HepG2 (cell line): ENCODE data around the gene METTL6. TPM values are rescaled to one million over a fixed set of nuclear protein-coding genes. Genes with fewer than 3 reads are reported as not detected.

Experiments used
- ARNT ChIP-seq: fragments of 450-650 bp; IDR thresholded peaks from 2 replicates; pipeline ENCODE4 v1.6.1; 2017
- ATF5 ChIP-seq: sonication (generic); formaldehyde crosslinking; IDR thresholded peaks from 2 replicates; pipeline ENCODE4 v1.4.0; 2020; ENCODE audit warnings: mild to moderate bottlenecking, low read depth, missing genetic modification reagents
- BHLHE40 ChIP-seq: IDR thresholded peaks from 2 replicates; pipeline ENCODE4 v1.6.1; 2011; ENCODE audit warnings: low read length, improper control_type of control experiment
- HCFC1 ChIP-seq: fragments of 150-350 bp; IDR thresholded peaks from 2 replicates; pipeline ENCODE4 v1.6.1; 2014; ENCODE audit warnings: low read depth, low read length
- HDAC6 ChIP-seq: fragments of 200-600 bp; sonication (generic); IDR thresholded peaks from 2 replicates; pipeline ENCODE4 v1.7.0; 2017; ENCODE audit warnings: mild to moderate bottlenecking, antibody characterized with exemption, low read length, low read depth
- HOMEZ ChIP-seq: IDR thresholded peaks from 2 replicates; pipeline ENCODE4 v1.6.1; 2016; ENCODE audit warnings: low read depth
- MXD3 ChIP-seq: IDR thresholded peaks from 2 replicates; pipeline ENCODE4 v1.6.1; 2016; ENCODE audit warnings: mild to moderate bottlenecking, missing biosample characterization, missing genetic modification reagents
- NAIF1 ChIP-seq: sonication (generic); formaldehyde crosslinking; IDR thresholded peaks from 2 replicates; pipeline ENCODE4 v1.5.0; 2020; ENCODE audit warnings: mild to moderate bottlenecking, missing genetic modification reagents, borderline replicate concordance
- PAX8 ChIP-seq: sonication (generic); formaldehyde crosslinking; IDR thresholded peaks from 2 replicates; pipeline ENCODE4 v1.8.0; 2022; ENCODE audit warnings: mild to moderate bottlenecking, missing genetic modification reagents, borderline replicate concordance
- RBFOX2 ChIP-seq: fragments of 200-400 bp; formaldehyde crosslinking; IDR thresholded peaks from 2 replicates; pipeline ENCODE4 v1.6.1; 2017; ENCODE audit warnings: low read depth, mild to moderate bottlenecking, low read length
- SAFB2 ChIP-seq: sonication (generic); formaldehyde crosslinking; IDR thresholded peaks from 2 replicates; pipeline ENCODE4 v1.5.1; 2020; ENCODE audit warnings: missing genetic modification reagents, low read depth, mild to moderate bottlenecking, borderline replicate concordance
- UBTF ChIP-seq: sonication (generic); formaldehyde crosslinking; IDR thresholded peaks from 2 replicates; pipeline ENCODE4 v1.4.0; 2020; ENCODE audit warnings: mild to moderate bottlenecking, missing genetic modification reagents
- XRCC5 ChIP-seq: fragments of 200-400 bp; formaldehyde crosslinking; optimal IDR thresholded peaks from 2 replicates; pipeline ENCODE3; 2017; ENCODE audit warnings: mild to moderate bottlenecking, low read length
- ZNF138 ChIP-seq: sonication (generic); formaldehyde crosslinking; IDR thresholded peaks from 2 replicates; pipeline ENCODE4 v1.5.0; 2020; ENCODE audit warnings: mild to moderate bottlenecking, low read depth, missing genetic modification reagents
- ZNF574 ChIP-seq: sonication (generic); formaldehyde crosslinking; IDR thresholded peaks from 2 replicates; pipeline ENCODE4 v1.4.0; 2020; ENCODE audit warnings: missing genetic modification reagents
- ZNF710 ChIP-seq: sonication (generic); formaldehyde crosslinking; IDR thresholded peaks from 2 replicates; pipeline ENCODE4 v1.5.0; 2020; ENCODE audit warnings: mild to moderate bottlenecking, missing genetic modification reagents, borderline replicate concordance
- polyA plus RNA-seq, 8 experiments: library from polyadenylated mRNA; depleted of rRNA in 3 of 8; stranded (reverse) in 7 of 8; unstranded in 1 of 8; fragments of >200 nt; fragmentation: Illumina TruSeq in 4 of 8; extraction: Trizol in 4 of 8; gene quantifications; 2 replicates each; pipeline versions ENCODE4 v1.2.1 to v1.2.3, GENCODE V29; 2011 to 2016; ENCODE audit warnings: low read depth in 4 of 8, missing spikeins in 1 of 8, mixed read lengths in 1 of 8; ENCODE audit not compliant: insufficient read depth in 1 of 8
- total RNA-seq, 5 experiments: library from RNA; depleted of rRNA; stranded (reverse); fragments of >200 nt; fragmentation: Illumina TruSeq; extraction: Trizol; gene quantifications; 2 replicates each; pipeline ENCODE4 v1.2.3, GENCODE V29; 2016; ENCODE audit warnings: low read depth in 1 of 5
- TF ChIP-seq, protein P1 (sequence below): sonication (generic); formaldehyde crosslinking; conservative IDR thresholded peaks from 2 replicates; pipeline ENCODE4 v1.8.1; 2023; ENCODE audit warnings: missing genetic modification reagents

Gene METTL6
- total and polyA plus RNA-seq, 2 of the 13 experiments (the other 11 are each of a cell fraction or from before 2014, with no cell fraction given): 17.2 to 29.4 TPM

DNA sequence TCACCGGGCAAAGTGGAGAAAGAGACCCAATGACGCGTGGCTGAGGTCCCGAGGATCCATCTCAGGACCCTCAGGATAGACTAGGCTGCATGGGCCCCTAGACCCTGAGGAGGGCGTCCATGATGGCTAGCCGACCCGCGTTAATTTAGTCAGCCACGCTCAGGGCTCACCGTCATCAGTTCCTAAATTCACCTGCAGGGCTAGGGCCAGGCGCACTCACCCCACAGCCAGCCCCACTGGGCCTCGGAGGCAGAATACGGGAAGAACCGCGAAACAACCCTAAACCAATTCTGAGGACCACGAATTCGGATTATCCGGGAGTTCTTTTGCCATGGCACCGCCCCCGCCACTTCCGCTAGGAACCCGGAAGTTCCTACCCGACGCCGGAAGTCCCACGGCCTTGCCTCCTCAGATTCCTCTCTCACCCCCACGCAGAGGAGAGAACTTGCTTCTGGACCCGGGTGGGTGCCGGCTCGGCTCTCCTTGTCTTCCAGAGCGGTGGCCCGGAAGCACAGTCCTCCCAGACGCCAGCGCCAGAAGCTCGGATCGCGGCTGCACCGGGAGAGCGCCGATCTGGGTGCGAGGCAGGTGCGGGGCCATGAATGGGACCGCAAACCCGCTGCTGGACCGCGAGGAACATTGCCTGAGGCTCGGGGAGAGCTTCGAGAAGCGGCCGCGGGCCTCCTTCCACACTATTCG is at the start of gene METTL6, which contains the start of gene EAF1 (continued):
- TF ChIP-seq UBTF (CRISPR knock-in tag) (no peak), ARNT (no peak), HCFC1 (peak; percentile 30; the same call in 1 of the 2 replicates), ATF5 (CRISPR knock-in tag) (no peak), XRCC5 (no peak), ZNF138 (CRISPR knock-in tag) (no peak), MXD3 (CRISPR knock-in tag) (peak; percentile 66; the same call in 1 of the 2 replicates), ZNF574 (CRISPR knock-in tag) (peak; percentile 85), SAFB2 (no peak), PAX8 (no peak), BHLHE40 (no peak), NAIF1 (CRISPR knock-in tag) (no peak), HDAC6 (no peak), HOMEZ (CRISPR knock-in tag) (no peak), RBFOX2 (peak; percentile 87), ZNF710 (no peak; the same call in 1 of the 2 replicates)
- TF ChIP-seq, protein P1, sequence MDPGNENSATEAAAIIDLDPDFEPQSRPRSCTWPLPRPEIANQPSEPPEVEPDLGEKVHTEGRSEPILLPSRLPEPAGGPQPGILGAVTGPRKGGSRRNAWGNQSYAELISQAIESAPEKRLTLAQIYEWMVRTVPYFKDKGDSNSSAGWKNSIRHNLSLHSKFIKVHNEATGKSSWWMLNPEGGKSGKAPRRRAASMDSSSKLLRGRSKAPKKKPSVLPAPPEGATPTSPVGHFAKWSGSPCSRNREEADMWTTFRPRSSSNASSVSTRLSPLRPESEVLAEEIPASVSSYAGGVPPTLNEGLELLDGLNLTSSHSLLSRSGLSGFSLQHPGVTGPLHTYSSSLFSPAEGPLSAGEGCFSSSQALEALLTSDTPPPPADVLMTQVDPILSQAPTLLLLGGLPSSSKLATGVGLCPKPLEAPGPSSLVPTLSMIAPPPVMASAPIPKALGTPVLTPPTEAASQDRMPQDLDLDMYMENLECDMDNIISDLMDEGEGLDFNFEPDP (CRISPR knock-in tag): 0 out of 2 replicates have a peak, but pooled peaks have one; percentile 52
